ENCODE measurements around the gene DAB1. TPM values are rescaled to one million over a fixed set of nuclear protein-coding genes. Genes with fewer than 3 reads are reported as not detected.

The DAB1 gene
- total and polyA plus RNA-seq, 2 of the 8 experiments (the other 6 are each of a cell fraction or from before 2014, with no cell fraction given) = 4.4 to 11.8 TPM

GRCh38 chr1:57010511-57010910 lies 413.3 kb downstream of the DAB1 start (continued):
- TF ChIP-seq EGR1 (IDR thresholded peaks at IDR 0.05; ENCODE audit: borderline replicate concordance, low read depth, low read length) (no peak), PHF8 (conservative IDR thresholded peaks at IDR 0.05; ENCODE audit: low read depth, low read length) (no peak), HDAC2 (IDR thresholded peaks at IDR 0.05; ENCODE audit: borderline replicate concordance in 1 of 2, low read depth in 2 of 2, low read length in 2 of 2) (no peak), SRF (IDR thresholded peaks at IDR 0.05; ENCODE audit: low read depth, low read length) (no peak), SP4 (IDR thresholded peaks at IDR 0.05; ENCODE audit: low read length) (no peak)

Data from H1 (cell line).